CD14-positive monocyte (primary cell): ENCODE measurements around the gene MACROD2. TPM values are rescaled to one million over a fixed set of nuclear protein-coding genes. Genes with fewer than 3 reads are reported as not detected.

ENCODE experiments used
- DNase-seq, 3 donors: peaks; one replicate each; pipeline ENCODE4 v3.0.0-alpha.2; 2011 to 2022
- H2AFZ ChIP-seq: 2 replicates; pipeline ENCODE4 v1.6.0; 2012; ENCODE audit warnings: mild to moderate bottlenecking, low read depth, low read length, inconsistent platforms; ENCODE audit not compliant: insufficient read depth, poor library complexity, severe bottlenecking
- H3K27ac ChIP-seq, 2 donors: 1 replicate in 1 of 2; 2 replicates in 1 of 2; pipeline ENCODE4 v1.5.1; 2012 to 2013; ENCODE audit warnings: low read length in 2 of 2, control low read depth in 1 of 2, inconsistent platforms in 1 of 2, low read depth in 1 of 2, mild to moderate bottlenecking in 1 of 2
- H3K27me3 ChIP-seq, 2 donors: one replicate each; pipeline versions ENCODE4 v1.6.0 to v1.6.1; 2011 to 2013; ENCODE audit warnings: low read length in 2 of 2; ENCODE audit not compliant: control insufficient read depth in 2 of 2, insufficient read depth in 2 of 2
- H3K36me3 ChIP-seq, 2 donors: replicated peaks in 1 of 2; 1 replicate in 1 of 2; 2 replicates in 1 of 2; pipeline versions ENCODE4 v1.5.1 to v1.6.1; 2012 to 2013; ENCODE audit warnings: low read length in 2 of 2, control low read depth in 1 of 2, inconsistent platforms in 1 of 2, mild to moderate bottlenecking in 1 of 2; ENCODE audit not compliant: insufficient read depth in 2 of 2, control insufficient read depth in 1 of 2
- H3K4me1 ChIP-seq, 2 donors: 1 replicate in 1 of 2; 2 replicates in 1 of 2; pipeline versions ENCODE4 v1.5.1 to v1.6.1; 2012 to 2013; ENCODE audit warnings: low read length in 2 of 2, control low read depth in 1 of 2, inconsistent platforms in 1 of 2, mild to moderate bottlenecking in 1 of 2, moderate library complexity in 1 of 2; ENCODE audit not compliant: insufficient read depth in 2 of 2, control insufficient read depth in 1 of 2
- H3K4me2 ChIP-seq: replicated peaks from 2 replicates; pipeline ENCODE3; 2012; ENCODE audit warnings: low read length, moderate library complexity, mild to moderate bottlenecking; ENCODE audit not compliant: poor library complexity, severe bottlenecking; ENCODE audit errors: extremely low read depth
- H3K4me3 ChIP-seq, 3 experiments: fragments of 200-600 bp in 1 of 3; sonication (generic) in 1 of 3; replicated peaks in 1 of 3; 1 replicate in 2 of 3; 2 replicates in 1 of 3; pipeline ENCODE4 v1.5.1; 2011 to 2013; ENCODE audit warnings: low read length in 3 of 3, mild to moderate bottlenecking in 3 of 3, control low read depth in 2 of 3, low read depth in 2 of 3, inconsistent platforms in 1 of 3, moderate library complexity in 1 of 3
- H3K79me2 ChIP-seq: 2 replicates; pipeline ENCODE4 v1.6.0; 2012; ENCODE audit warnings: mild to moderate bottlenecking, control low read depth, inconsistent platforms, low read length, moderate library complexity; ENCODE audit not compliant: insufficient read depth
- H3K9ac ChIP-seq: 2 replicates; pipeline ENCODE4 v1.6.0; 2017; ENCODE audit warnings: low read length, mild to moderate bottlenecking; ENCODE audit not compliant: insufficient read depth, poor library complexity, severe bottlenecking
- H3K9me3 ChIP-seq, 2 donors: replicated peaks in 1 of 2; 1 replicate in 1 of 2; 2 replicates in 1 of 2; pipeline versions ENCODE4 v1.5.1 to v1.6.1; 2012 to 2013; ENCODE audit warnings: low read length in 2 of 2, control low read depth in 1 of 2; ENCODE audit not compliant: control insufficient read depth in 1 of 2, insufficient read depth in 1 of 2
- H4K20me1 ChIP-seq: 2 replicates; pipeline ENCODE4 v1.6.0; 2012; ENCODE audit warnings: mild to moderate bottlenecking, low read length, control low read depth, moderate library complexity; ENCODE audit not compliant: insufficient read depth
- H3K27ac Mint-ChIP-seq, 7 donors: one replicate each; pipeline ENCODE4 v1.8.0; 2020; ENCODE audit warnings: mild to moderate bottlenecking in 7 of 7, mixed read lengths in 7 of 7, moderate library complexity in 6 of 7, inconsistent platforms in 2 of 7
- H3K27me3 Mint-ChIP-seq, 3 donors: one replicate each; pipeline ENCODE4 v1.8.0; 2021 to 2022; ENCODE audit warnings: low read depth in 3 of 3, mild to moderate bottlenecking in 3 of 3, mixed read lengths in 3 of 3, moderate library complexity in 3 of 3, inconsistent platforms in 1 of 3
- H3K36me3 Mint-ChIP-seq, 2 donors: one replicate each; pipeline ENCODE4 v1.8.0; 2020; ENCODE audit warnings: mixed read lengths in 2 of 2, inconsistent platforms in 1 of 2, mild to moderate bottlenecking in 1 of 2
- H3K4me1 Mint-ChIP-seq: one replicate; pipeline ENCODE4 v1.8.0; 2020; ENCODE audit warnings: mild to moderate bottlenecking, mixed read lengths
- H3K4me3 Mint-ChIP-seq, 2 donors: one replicate each; pipeline ENCODE4 v1.8.0; 2020; ENCODE audit warnings: mild to moderate bottlenecking in 2 of 2, mixed read lengths in 2 of 2, moderate library complexity in 1 of 2
- H3K9me3 Mint-ChIP-seq, 7 donors: one replicate each; pipeline ENCODE4 v1.8.0; 2020 to 2022; ENCODE audit warnings: mixed read lengths in 7 of 7, mild to moderate bottlenecking in 6 of 7, moderate library complexity in 6 of 7, inconsistent platforms in 2 of 7
- WGBS: methylation state at CpG from one replicate; pipeline ENCODE4 v1.1.5; 2013; ENCODE audit warnings: missing lambda C conversion rate; ENCODE audit not compliant: insufficient coverage; 5-methylcytosine and 5-hydroxymethylcytosine counted together
- intact Hi-C, 2 donors: fragments of 100-400 bp; cut with micrococcal nuclease; formaldehyde crosslinking; loops; one replicate each; pipeline versions ENCODE4 v1.15.0 to v1.15.1; 2023
- polyA plus RNA-seq, 3 donors: library from polyadenylated mRNA; depleted of rRNA in 1 of 3; unstranded in 2 of 3; stranded (reverse) in 1 of 3; fragments of 300-500 nt in 2 of 3; fragments of >200 nt in 1 of 3; fragmentation: Illumina TruSeq in 2 of 3; gene quantifications; 1 replicate in 2 of 3; 2 replicates in 1 of 3; pipeline ENCODE4 v1.2.3, GENCODE V29; 2012 to 2021
- TF ChIP-seq, protein P1 (sequence below): fragments of 200-600 bp; IDR thresholded peaks from one replicate; pipeline ENCODE4 v1.8.0; 2022; ENCODE audit warnings: antibody characterized with exemption, mild to moderate bottlenecking

The MACROD2 gene
- polyA plus RNA-seq, 3 donors = 0.23 TPM; not detected in 2

DNA sequence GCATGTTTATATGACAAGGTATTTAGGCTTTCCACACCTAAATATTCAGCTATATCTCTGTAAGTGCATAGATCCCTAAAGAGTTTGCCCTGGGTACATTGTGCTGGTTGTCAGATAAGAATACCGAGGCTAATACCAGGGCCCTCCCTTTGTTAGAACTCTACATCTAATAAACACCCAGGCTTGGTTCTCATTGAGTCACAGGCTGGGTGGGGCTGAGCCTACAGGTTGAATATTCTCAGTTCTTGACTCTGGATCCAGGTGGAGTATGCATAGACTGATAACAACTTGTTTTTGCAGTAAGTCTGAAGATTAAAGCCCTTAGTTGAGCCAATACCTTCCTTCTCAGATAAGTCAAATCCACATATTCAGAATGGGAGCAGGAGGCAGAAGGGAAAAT, 654.3 kb downstream of the MACROD2 start:
- Histone ChIP-seq H3K27me3 (no peaks in the 10 kb centered on the region), H3K9ac (no peak overlapping the region), H3K9me3 (peaks cover 0 to 11% of the 10 kb centered on the region in 2 donors), H4K20me1 (no peaks in the 10 kb centered on the region), H3K36me3 (no peaks in the 10 kb centered on the region), H2AFZ (no peak overlapping the region), H3K79me2 (no peaks in the 10 kb centered on the region), H3K4me3 (no peak overlapping the region), H3K27ac (no peak overlapping the region), H3K4me2 (no peak overlapping the region), H3K4me1 (no peaks in the 10 kb centered on the region)
- Mint-ChIP-seq H3K27ac (no peak overlapping the region), H3K4me3 (no peak overlapping the region), H3K36me3 (no peaks in the 10 kb centered on the region), H3K4me1 (no peaks in the 10 kb centered on the region), H3K27me3 (peaks cover 0 to 2% (median 0%) of the 10 kb centered on the region in 3 donors), H3K9me3 (peaks cover 0 to 15% (median 4%) of the 10 kb centered on the region in 7 donors)
- no CpG with 5 or more reads among the region's 1 CpG for WGBS
- intact Hi-C loops = no loop called here
- DNase-seq = no peak
- TF ChIP-seq, protein P1, sequence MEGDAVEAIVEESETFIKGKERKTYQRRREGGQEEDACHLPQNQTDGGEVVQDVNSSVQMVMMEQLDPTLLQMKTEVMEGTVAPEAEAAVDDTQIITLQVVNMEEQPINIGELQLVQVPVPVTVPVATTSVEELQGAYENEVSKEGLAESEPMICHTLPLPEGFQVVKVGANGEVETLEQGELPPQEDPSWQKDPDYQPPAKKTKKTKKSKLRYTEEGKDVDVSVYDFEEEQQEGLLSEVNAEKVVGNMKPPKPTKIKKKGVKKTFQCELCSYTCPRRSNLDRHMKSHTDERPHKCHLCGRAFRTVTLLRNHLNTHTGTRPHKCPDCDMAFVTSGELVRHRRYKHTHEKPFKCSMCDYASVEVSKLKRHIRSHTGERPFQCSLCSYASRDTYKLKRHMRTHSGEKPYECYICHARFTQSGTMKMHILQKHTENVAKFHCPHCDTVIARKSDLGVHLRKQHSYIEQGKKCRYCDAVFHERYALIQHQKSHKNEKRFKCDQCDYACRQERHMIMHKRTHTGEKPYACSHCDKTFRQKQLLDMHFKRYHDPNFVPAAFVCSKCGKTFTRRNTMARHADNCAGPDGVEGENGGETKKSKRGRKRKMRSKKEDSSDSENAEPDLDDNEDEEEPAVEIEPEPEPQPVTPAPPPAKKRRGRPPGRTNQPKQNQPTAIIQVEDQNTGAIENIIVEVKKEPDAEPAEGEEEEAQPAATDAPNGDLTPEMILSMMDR = no peak

DNA sequence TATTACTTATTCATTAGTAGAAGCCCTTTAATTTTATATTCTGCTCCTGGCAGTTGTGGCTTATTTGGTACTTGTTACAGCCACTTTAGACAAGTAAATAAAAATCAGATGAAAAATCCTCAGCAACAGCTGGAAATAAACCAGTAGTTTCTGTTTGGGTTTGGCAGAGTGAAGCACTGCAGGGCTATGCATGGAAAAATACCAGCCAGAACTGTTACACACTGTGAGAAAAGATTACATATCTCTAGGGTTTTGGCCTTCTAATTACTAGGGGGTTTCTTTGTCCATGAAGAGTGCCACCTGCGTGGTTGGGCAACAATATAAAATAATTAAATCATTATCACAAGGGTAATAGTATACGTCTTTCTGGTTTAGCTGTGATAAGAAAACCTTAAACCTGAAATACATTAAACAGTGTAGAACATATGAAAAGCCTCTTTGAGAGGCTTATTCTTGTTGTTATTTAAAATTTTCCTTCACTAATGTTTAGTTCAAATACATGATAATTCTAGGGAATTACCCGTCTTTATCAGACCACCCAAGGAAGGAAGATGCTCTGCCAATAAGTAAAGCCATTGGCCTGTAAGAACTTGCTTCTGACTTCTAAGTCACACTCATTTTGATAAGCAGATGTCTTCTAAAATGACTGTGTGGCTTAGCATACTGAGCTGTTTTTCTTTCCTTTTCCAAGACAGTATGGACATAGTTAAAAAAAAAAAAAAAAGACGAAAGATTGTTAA, 662.1 kb downstream of the MACROD2 start:
- no peak for DNase-seq
- Histone ChIP-seq H2AFZ (no peak overlapping the region), H3K27ac (no peak overlapping the region), H3K9me3 (peaks cover 3 to 11% of the 10 kb centered on the region in 2 donors), H3K9ac (no peak overlapping the region), H3K4me3 (no peak overlapping the region), H3K27me3 (no peaks in the 10 kb centered on the region), H3K4me2 (no peak overlapping the region), H4K20me1 (no peaks in the 10 kb centered on the region), H3K36me3 (no peaks in the 10 kb centered on the region), H3K79me2 (no peaks in the 10 kb centered on the region), H3K4me1 (no peaks in the 10 kb centered on the region)
- H3K27me3 Mint-ChIP-seq = no peaks in the 10 kb centered on the region
- TF ChIP-seq, protein P1 = no peak
- peaks cover 0 to 19% (median 6%) of the 10 kb centered on the region in 7 donors for H3K9me3 Mint-ChIP-seq
- H3K36me3 Mint-ChIP-seq = no peaks in the 10 kb centered on the region
- intact Hi-C loops = no loop called here
- no peak overlapping the region for H3K27ac Mint-ChIP-seq
- no peak overlapping the region for H3K4me3 Mint-ChIP-seq
- H3K4me1 Mint-ChIP-seq = no peaks in the 10 kb centered on the region
- no CpG with 5 or more reads among the region's 4 CpGs for WGBS
